ENCODE measurements around the gene CACNA1E.

Gene CACNA1E

GRCh38 chr1:181645171-181645570 is 161.9 kb downstream of the CACNA1E start:
- DNase-seq, result no peak

DNA sequence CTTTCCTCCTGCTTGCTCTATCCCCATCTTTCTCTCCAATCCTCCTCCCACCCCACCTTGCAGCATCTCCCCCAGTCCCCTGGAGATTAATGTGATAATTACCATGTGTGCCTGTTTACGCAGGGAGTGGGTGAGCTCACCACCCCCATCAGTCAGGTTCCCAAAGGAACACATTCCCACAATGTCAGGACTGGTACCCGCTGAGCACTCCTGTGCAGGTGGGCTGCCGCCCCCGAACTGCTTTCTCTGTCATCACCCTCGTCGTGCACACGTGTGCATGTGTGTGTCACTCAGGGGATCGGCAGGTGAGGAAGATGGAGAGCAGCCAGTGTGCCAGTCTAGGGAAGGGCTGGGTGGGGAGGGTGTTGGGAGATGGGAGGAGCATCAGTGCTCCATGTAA is 163.4 kb downstream of the CACNA1E start:
- peak; percentile 61 for DNase-seq

DNA sequence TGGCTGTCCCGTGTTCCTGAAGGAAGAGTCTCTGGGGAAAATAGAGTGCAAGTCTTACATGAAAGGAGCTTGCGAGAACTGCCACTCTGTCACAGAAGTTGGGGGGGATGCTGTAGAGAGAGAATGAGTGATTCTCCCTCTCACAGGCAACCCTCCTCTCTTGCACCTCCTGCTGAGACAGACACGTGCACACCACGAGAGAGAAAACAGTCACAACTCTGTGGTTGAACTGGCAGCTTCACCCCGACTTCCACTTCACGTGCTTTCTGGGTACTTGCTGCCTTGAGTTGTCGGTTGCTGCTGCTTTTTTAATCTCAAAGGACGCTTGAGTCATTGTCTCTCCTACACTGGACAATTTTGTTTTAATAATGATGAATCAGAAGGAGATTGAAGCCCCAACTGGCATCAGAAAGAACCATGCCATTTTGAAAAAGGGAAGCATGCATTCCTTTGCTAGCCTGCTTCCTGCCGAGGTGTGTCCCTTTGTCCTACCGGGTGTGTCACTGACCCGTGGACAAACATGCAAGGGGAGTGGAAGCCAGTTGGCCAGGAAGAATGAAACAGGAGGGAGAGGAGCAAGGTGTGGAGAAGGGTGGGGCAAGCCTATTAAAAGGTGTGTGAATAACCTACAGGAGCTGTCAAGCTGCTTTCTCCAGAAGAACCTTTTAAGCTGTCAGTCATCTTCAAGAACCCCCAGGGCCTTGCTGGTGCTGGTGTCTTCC is 164.2 kb downstream of the CACNA1E start:
- DNase-seq, result no peak

GRCh38 chr1:181651276-181651675 is 168.0 kb downstream of the CACNA1E start:
- DNase-seq, result no peak

DNA sequence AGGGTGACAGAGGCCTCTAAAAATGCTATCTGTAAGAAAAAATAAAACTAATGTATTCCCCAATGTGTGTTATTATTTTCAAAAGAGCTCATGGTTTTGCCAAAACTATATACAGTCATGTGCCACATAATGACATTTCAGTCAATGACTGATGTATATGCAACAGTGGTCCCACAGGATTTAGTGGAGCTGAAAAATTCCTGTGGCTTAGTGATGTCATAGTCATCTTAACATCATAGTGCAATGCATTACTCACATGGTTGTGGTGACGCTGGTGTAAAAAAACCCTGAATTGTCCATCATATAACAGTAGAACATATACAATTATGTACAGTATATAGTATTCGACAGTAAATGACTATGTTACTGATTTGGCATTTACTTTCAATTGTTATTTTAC is 172.4 kb downstream of the CACNA1E start:
- no peak for DNase-seq

DNA sequence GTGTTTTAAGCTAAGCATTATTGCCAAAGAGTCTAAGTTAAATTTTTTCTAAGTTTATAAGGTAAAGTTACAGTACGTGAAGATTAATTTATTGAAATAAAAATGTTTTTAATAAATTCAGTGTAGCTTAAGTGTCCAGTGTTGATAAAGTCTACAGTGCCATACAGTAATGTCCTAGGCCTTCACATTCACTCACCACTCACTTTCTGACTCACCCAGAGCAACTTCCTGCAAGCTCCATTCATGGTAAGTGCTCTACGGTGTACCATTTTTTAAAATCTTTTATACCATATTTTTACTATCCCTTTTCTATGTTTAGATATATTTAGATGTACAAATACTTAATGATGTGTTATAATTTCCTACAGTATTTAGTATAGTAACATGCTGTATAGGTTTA is 173.2 kb downstream of the CACNA1E start:
- no peak for DNase-seq

DNA sequence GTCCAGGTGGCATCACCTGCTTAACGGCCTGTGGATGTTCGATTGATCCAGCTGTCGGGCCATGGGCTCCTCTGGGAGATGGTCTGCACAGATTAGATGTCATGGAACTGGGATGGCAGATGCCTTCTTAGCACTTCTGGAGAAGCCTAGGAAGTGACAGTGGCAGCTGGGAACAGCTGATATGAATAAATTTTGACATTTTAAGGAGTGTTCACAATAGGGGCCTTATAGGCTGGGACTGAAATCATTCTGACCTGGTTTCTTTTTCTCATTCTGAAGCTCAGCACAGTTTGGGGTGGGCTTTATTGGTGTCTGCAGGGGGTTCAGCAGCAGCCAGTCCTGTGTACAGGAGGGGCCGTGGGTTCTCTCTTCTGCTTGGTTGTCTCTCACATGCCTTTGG is 175.3 kb downstream of the CACNA1E start:
- DNase-seq, result no peak

DNA sequence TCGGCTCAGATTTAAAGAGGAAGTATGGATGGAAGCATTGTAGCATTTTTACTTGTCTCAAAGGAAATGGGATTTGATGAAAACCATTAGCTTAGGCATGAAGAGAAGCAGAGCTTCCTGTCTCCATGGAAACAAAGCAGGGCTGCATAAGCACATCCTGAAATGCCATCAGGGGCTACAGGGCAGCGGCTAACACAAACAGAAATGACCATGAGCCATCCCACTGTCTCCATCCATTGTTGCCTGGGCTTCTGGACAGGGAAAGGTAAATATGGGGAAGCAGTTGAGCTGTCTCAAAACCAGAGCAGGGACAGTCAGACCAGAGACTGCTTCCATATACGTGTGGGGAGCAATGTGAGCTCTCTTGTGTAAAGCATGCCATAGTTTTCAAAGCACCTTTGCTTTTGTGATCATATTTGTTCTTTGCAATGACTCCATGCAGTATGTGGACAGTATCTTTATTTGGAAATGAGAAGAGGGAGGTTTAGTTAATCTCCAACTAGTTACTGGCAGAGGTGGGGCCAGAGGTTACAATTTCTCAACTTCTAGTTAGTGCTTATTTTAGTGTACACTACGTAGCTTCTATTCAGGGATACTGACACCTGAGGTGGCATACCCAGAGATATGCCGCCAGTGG is 176.1 kb downstream of the CACNA1E start:
- DNase-seq, result no peak

DNA sequence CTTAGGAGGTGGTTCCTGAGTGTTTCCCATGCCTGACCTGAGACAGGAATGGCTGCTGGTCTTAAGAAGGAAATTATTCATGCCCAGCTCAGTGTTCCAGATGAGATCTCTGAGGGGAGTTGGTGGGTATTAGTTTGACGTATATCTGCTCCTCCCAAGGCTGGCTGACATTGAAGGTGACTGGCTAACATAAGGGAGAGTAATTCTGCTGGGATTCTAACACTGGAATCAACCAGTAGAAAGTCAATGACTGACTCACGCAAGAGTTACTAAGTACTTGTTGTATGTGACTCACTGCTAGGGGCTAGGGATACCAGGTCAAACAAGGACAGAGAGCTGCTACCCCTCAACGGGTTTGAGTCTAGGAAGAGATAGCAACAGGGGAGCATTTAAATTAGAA is 177.3 kb downstream of the CACNA1E start:
- no peak for DNase-seq

DNA sequence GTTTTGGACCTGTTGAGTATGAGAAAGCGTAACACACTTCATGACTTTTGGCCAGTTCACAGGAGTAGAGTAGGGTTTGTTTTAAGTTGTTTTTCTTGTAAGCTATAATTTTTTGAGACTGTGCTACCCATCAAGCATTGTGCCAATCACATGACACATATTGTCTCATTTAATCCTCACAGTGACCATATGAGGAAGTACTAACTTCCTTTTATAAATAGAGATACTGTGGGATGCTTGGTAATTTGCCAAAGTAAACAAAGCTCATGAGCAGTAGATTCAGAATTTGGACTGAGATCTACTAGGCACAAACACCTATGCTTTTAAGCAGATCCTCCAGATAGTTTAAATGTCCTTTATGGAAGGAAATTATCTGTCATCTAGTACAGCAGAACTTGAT is 178.3 kb downstream of the CACNA1E start:
- DNase-seq, result peak; percentile 12

GRCh38 chr1:181662606-181663005 is 179.3 kb downstream of the CACNA1E start:
- DNase-seq, result no peak

DNA sequence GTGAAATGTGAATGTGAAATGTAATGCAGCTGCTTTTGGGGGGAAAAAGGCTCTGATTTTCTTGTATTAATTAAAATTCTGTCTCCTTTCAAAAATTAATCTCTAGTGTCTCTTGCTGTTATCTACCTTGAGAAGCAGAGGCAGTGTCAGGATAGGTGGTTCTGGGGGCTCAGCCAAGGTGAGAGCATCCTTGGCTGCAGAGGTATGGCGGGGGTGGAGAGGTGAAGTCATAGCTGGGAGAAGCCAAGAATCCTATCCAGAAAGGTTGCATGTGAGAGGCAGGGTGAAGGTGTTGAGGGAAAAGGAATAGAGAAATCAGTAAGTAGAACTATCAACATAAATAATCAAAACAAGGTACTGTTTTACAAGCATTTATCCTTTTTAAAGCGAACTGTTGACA is 181.2 kb downstream of the CACNA1E start:
- no peak for DNase-seq

- no peak for DNase-seq
These were observed 185.9 kb downstream of the CACNA1E start for GRCh38 chr1:181669246-181669645.

- DNase-seq, result peak; percentile 44
These were observed 191.3 kb downstream of the CACNA1E start for GRCh38 chr1:181674617-181675016.

- no peak for DNase-seq
These were observed 192.0 kb downstream of the CACNA1E start for GRCh38 chr1:181675091-181675917.

- DNase-seq, result no peak
These were observed 192.5 kb downstream of the CACNA1E start for GRCh38 chr1:181675918-181676190.

- DNase-seq, result peak; percentile 78
These were observed 193.0 kb downstream of the CACNA1E start for GRCh38 chr1:181676269-181676668.

GRCh38 chr1:181680332-181680731 is 197.0 kb downstream of the CACNA1E start:
- no peak for DNase-seq

GRCh38 chr1:181680871-181681270 is 197.6 kb downstream of the CACNA1E start:
- DNase-seq, result no peak

DNA sequence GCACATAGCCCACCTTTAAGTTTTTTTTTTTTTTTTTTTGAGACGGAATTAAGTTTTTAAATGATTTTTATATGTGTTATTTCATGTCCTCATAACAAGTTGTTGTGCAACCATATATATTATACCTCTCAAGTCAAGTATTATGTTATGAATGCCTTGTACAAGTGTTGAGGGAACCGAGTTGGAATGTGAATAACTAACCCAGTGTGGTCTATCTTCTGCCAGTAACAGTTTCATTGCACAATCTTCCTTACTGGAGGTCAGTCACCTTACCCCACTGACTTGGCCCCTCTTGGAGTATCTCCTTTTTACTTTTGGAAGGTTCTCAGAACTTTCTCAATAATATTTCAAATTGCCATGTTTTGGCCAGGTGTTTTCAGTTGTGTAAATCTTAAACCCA is 201.9 kb downstream of the CACNA1E start:
- DNase-seq, result no peak

GRCh38 chr1:181701891-181702290 is 218.6 kb downstream of the CACNA1E start:
- DNase-seq, result no peak

- DNase-seq, result no peak
These were observed 221.2 kb downstream of the CACNA1E start for GRCh38 chr1:181704546-181704945.

- DNase-seq, result no peak
These were observed 228.5 kb downstream of the CACNA1E start for GRCh38 chr1:181711820-181712219.

GRCh38 chr1:181712711-181713110 is 229.4 kb downstream of the CACNA1E start:
- no peak for DNase-seq

Data from NCI-H1105 treated with DMSO at 0.1 percent for 48 hours (cell line).